Spleen (tissue), 7 donors: ENCODE results near the gene XPO6.

Experiments used
- CTCF ChIP-seq, 11 experiments: fragments of 200-600 bp in 7 of 11; fragments of 450-650 bp in 4 of 11; sonication (generic) in 4 of 11; IDR thresholded peaks in 8 of 11; conservative IDR thresholded peaks in 3 of 11; 1 replicate in 7 of 11; 2 replicates in 4 of 11; pipeline versions ENCODE4 v1.4.0 to v1.8.0; 2016 to 2021; ENCODE audit warnings: antibody characterized with exemption in 11 of 11, inconsistent platforms in 4 of 11, mild to moderate bottlenecking in 1 of 11
- POLR2A ChIP-seq, 3 donors: fragments of 450-650 bp; IDR thresholded peaks; one replicate each; pipeline ENCODE4 v1.5.1; 2017; ENCODE audit warnings: antibody characterized with exemption in 3 of 3, mild to moderate bottlenecking in 1 of 3
- donor health status: DM: no; HTN: no; CAD: no; lungs with moderate emphysema.
- donor health status: DM: no; HTN: no; CAD: no.
- donor health status: DM: no; HTN: no; CAD: no.

DNA sequence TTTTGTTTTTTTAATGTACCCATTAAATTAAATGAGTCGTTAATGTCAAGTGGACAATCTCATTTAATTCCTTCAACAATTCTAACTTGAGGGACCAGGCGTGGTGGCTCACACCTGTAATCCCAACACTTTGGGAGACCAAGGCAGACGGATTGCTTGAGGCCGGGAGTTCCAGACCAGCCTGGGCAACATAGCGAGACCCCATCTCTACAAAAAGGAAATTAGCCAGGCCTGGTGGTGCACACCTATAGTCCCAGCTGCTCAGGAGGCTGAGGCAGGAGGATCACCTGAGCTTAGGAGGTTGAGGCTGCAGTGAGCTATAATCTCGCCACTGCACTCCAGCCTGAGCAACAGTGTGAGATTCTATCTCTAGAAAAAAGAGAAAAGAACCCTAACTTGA, 127.6 kb downstream of the XPO6 start:
- no peak for TF ChIP-seq CTCF (IDR thresholded peaks at IDR 0.05 in 8 of 11, conservative IDR thresholded peaks at IDR 0.05 in 3 of 11)
- no peak for TF ChIP-seq POLR2A (IDR thresholded peaks at IDR 0.05)
